Measurements from ENCODE around the gene ZNRD2.

GRCh38 chr11:65537620-65538231 is 32.6 kb upstream of the ZNRD2 start:
- TF ChIP-seq POLR2A (IDR thresholded peaks at IDR 0.05) (no peak), CTCF (IDR thresholded peaks at IDR 0.05) (no peak)
